NCI-H2171 treated with DMSO at 0.1 percent for 48 hours (cell line): ENCODE results near the gene SNX4.
A peak's percentile ranks its signal among the peaks of the same experiment; 100 is the strongest.

Experiments used
- DNase-seq: peaks from one replicate; lab custom pipeline; 2025; lab: John Stamatoyannopoulos, UW

Gene SNX4

GRCh38 chr3:125403789-125404188 is 116.2 kb downstream of the SNX4 start:
- no peak for DNase-seq

DNA sequence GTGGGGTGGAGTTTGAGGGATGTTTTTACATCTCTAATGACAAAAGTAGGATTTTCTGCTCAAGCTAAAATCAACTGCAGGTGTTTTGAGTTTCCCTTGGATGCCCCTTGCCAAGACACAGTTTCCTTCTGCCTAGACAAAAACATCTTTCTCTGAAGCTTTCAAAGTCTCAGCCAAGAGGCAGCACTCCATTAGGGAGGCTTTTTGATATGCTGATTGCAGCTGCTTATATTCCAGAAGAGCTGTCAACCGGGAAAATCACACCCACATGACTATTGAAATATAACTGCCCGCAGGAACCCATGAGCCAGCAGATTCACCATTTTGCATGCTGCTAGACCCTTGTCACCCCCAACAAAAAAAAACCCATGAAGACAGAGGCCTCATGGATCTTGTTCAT is 117.4 kb downstream of the SNX4 start:
- DNase-seq = no peak

- DNase-seq = no peak
Measured at GRCh38 chr3:125401402-125401801, 118.6 kb downstream of the SNX4 start.

GRCh38 chr3:125398952-125399351 is 121.0 kb downstream of the SNX4 start:
- peak; percentile 25 for DNase-seq
